ENCODE data around the gene LDHB. TPM values are rescaled to one million over a fixed set of nuclear protein-coding genes. Genes with fewer than 3 reads are reported as not detected.

The LDHB gene
- 471 and 492 TPM in 2 replicates for total RNA-seq

DNA sequence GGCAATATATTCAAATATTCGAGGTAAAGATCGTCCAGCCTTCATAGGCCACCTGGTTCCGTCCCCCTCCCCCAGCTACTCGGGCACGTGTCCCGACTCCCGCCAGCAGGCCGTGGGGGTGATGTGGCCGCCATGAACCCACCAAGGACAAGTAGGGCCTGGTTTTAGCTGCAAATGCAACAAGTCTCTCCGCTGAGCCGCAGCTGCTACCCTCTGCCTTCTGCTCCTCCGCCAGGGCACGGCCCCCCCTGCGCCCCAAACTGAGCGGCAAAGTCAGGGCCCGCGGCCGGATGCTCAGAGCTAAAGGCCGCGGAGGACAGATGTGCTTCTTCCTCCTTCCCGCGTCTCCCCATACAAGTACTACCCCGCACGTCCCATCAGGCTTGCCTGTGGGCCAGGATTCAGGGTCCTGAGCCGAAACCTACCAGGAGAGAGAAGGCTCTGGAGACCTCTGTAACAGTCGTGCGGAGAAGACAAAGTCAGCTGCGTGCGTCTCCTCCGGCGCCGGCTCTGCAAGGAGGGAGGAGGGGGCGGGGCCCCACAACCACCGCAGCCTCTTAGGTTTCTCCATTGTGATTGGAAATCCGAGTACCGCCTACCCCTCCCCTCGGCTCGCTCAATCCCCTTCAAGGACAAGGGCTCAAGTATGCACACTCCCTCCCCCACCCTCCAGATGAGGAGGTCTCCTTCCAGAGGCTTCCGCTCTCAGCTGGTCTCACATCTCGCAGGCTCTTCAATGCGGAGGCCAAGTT, at the start of gene LDHB:
TSS of gene LDHB (minus strand) at position 517 of the 752 bp plus-strand sequence. CDS start 3,171 bp downstream, outside the sequence.

DNA sequence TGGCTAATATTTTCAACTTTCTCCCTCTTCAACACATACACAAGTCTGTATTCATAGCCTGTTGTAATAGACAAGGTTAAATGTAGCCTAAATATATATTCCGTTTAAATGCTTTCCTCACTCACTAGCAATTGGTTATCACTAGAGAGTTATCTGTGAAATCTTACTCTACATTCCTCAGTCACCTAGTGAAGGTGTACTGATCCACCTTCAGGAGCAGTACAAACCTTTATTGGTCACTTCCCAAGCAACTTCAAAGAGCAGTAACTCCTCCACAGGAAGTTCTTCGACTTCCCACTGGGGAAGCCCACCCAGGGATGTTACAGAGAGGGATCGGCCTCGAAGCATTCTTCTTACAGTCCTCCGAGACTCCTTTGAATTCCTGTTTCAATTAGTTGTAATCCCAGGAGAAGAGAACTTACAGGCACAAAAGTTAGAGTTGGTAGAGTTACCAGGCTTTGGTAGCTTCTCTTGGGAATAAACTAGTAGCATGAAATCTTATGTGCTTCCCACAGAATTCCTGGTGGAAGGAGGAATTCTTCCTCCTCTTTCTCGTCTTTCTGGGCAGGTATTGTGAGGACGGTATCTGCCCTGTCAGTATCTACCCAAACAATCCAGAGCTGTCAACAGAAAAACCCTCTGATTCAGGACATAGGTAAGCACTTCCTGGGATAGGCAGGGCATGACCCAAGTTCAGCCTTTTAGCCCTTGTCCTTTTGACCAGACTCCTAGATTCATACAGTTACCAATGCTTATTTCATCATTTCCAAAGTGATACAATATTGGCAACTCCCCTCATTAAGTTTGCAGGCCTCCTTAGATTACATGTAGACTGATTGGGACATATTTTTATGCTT, 53.2 kb downstream of the LDHB start, which contains the start of gene GYS2:
TSS of gene GYS2 (minus strand) at position 603 of the 857 bp plus-strand sequence. CDS start at position 348, 255 bp downstream.

Other genes starting within 250 kb of the LDHB start
- 10.7 and 16.0 TPM in 2 replicates for gene PYROXD1, start 220.2 kb downstream of the LDHB start, total RNA-seq
- 66.1 and 80.0 TPM in 2 replicates for gene RECQL, start 156.2 kb downstream of the LDHB start, total RNA-seq
- gene GOLT1B, start 156.1 kb downstream of the LDHB start, total RNA-seq: 54.5 and 72.9 TPM in 2 replicates
- gene SPX, start 131.5 kb downstream of the LDHB start, total RNA-seq: 1.2 and 2.0 TPM in 2 replicates
- 0.03 TPM in 1 of 2 replicates, not detected in the other for gene GYS2, start 53.0 kb downstream of the LDHB start, total RNA-seq
- gene KCNJ8, start 116.9 kb upstream of the LDHB start, total RNA-seq: 9.1 and 16.6 TPM in 2 replicates

Data from smooth muscle cell of the pulmonary artery (primary cell).